Measurements from ENCODE around the gene ACTL8. TPM values are rescaled to one million over a fixed set of nuclear protein-coding genes. Genes with fewer than 3 reads are reported as not detected.

Gene ACTL8
- total and polyA plus RNA-seq, 2 of the 4 experiments (the other 2 are of a cell fraction), result under 0.01 to 0.07 TPM

DNA sequence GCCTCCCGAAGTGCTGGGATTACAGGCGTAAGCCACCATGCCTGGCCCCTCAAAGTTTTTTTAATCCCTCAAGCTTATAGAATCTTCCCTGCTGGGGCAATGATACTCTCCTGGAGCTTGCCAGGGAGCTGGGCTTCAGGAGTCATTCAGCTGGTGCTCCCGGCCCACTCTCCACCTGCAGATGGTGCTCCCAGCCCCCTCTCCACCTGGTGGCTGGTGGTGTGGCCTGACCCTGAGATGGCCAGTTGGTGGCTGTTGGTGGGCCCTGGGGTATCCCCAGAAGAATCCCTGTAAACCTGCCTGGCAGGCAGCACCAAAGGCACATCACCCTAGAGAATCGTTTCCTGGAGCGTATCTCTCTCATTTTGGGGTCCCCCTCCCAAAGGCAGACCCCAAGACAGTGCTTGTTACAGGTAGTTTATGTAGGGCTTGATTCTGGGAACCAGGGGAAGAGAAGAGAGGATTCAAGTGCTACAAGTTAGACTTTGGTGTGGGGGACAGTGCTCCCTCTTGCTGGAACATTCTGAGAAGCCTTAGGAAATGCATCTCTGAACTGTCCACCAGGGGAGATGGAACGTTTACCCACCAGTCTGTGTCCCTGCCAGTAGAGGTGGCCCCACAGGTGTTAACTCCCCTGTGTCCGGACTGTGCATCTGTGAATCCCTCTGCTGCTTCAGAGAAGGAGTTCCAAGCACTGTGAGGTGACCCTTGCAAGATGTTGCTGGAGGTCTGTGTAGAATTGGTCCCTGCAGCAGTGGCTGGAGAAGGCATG lies 29.1 kb upstream of the ACTL8 start:
- Histone ChIP-seq H3K4me1 (ENCODE audit: control insufficient read depth, insufficient read depth, low read length) (no peaks in the 10 kb centered on the region), H3K79me1 (ENCODE audit: low read depth in 1 of 2, low read length in 2 of 2) (no peaks in the 10 kb centered on the region), H2BK120ac (ENCODE audit: low read depth, low read length) (no peak overlapping the region), H3K23ac (ENCODE audit: low read depth, low read length) (no peak overlapping the region), H3K4me3 (ENCODE audit: insufficient read depth, low read depth, low read length) (no peak overlapping the region), H2BK5ac (ENCODE audit: low read depth, low read length, poor library complexity, severe bottlenecking) (no peak overlapping the region), H3K27me3 (ENCODE audit: control insufficient read depth, insufficient read depth, low read length) (peaks cover 14% of the 10 kb centered on the region), H4K8ac (ENCODE audit: low read depth in 2 of 2, low read length in 2 of 2) (no peak overlapping the region), H3K4me2 (ENCODE audit: low read depth, low read length) (no peak overlapping the region), H3K9me1 (ENCODE audit: insufficient read depth, low read length) (no peaks in the 10 kb centered on the region), H2BK15ac (ENCODE audit: low read depth, low read length) (no peak overlapping the region), H2BK20ac (ENCODE audit: low read depth, low read length) (no peak overlapping the region), H2AK5ac (ENCODE audit: low read depth, low read length) (no peak overlapping the region), H3K4ac (ENCODE audit: low read depth, low read length) (no peak overlapping the region), H3K9me3 (ENCODE audit: control insufficient read depth, insufficient read depth, low read length) (no peaks in the 10 kb centered on the region; the same call in 1 of the 2 replicates), H3K9ac (ENCODE audit: low read depth, low read length) (no peak overlapping the region), H3K56ac (ENCODE audit: extremely low read depth, insufficient read depth, low read length) (no peak overlapping the region), H2AK9ac (replicated peaks; ENCODE audit: low read depth, low read length, poor library complexity) (no peak overlapping the region), H3K27ac (ENCODE audit: insufficient read depth, low read length) (no peak overlapping the region), H4K5ac (ENCODE audit: low read depth, low read length) (no peak overlapping the region), H4K91ac (ENCODE audit: insufficient read depth, low read depth, low read length) (no peak overlapping the region), H3K18ac (ENCODE audit: low read depth, low read length) (no peak overlapping the region), H3K14ac (replicated peaks; ENCODE audit: low read depth, low read length) (no peak overlapping the region), H3K36me3 (ENCODE audit: control insufficient read depth, insufficient read depth, low read length) (no peaks in the 10 kb centered on the region), H2AFZ (replicated peaks; ENCODE audit: low read length, poor library complexity) (no peak overlapping the region), H4K20me1 (ENCODE audit: insufficient read depth, low read length) (no peaks in the 10 kb centered on the region)
- DNase-seq (no peak), ATAC-seq (ENCODE audit: low read depth) (no peak)
- dilution Hi-C loops (cut with HindIII; ENCODE audit: low sequenced_read_pairs, unreplicated experiment) (no loop called here), intact Hi-C loops (cut with micrococcal nuclease) (no loop called here), in situ Hi-C loops (cut with MboI; ENCODE audit: low sequenced_read_pairs) (no loop called here)
- no peak for TF ChIP-seq POLR2A (IDR thresholded peaks at IDR 0.05; ENCODE audit: low read depth, low read length)
- no peak for TF ChIP-seq BHLHE40 (IDR thresholded peaks at IDR 0.05; ENCODE audit: low read depth, low read length)
- TF ChIP-seq, protein P1, sequence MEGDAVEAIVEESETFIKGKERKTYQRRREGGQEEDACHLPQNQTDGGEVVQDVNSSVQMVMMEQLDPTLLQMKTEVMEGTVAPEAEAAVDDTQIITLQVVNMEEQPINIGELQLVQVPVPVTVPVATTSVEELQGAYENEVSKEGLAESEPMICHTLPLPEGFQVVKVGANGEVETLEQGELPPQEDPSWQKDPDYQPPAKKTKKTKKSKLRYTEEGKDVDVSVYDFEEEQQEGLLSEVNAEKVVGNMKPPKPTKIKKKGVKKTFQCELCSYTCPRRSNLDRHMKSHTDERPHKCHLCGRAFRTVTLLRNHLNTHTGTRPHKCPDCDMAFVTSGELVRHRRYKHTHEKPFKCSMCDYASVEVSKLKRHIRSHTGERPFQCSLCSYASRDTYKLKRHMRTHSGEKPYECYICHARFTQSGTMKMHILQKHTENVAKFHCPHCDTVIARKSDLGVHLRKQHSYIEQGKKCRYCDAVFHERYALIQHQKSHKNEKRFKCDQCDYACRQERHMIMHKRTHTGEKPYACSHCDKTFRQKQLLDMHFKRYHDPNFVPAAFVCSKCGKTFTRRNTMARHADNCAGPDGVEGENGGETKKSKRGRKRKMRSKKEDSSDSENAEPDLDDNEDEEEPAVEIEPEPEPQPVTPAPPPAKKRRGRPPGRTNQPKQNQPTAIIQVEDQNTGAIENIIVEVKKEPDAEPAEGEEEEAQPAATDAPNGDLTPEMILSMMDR (conservative IDR thresholded peaks at IDR 0.05; ENCODE audit: low read depth, low read length), result no peak
- TF ChIP-seq FOS (IDR thresholded peaks at IDR 0.05; ENCODE audit: low read depth, low read length), result no peak
- WGBS, 2 experiments (ENCODE audit: extremely low coverage in 2 of 2, insufficient read length in 1 of 2), result no CpG with 5 or more reads among the region's 7 CpGs
- BruUV-seq (replicated peaks), result no TSS peak
- POLR2A ChIA-PET (ENCODE audit: unreplicated experiment), result no interaction called here
- CTCF ChIA-PET, result no interaction called here

Measured in IMR-90 (cell line).